PFSK-1 (cell line): ENCODE results near the gene SMAD1.

Experiments used
- POLR2AphosphoS5 ChIP-seq: IDR thresholded peaks from 2 replicates; pipeline ENCODE4 v1.6.1; 2012; ENCODE audit warnings: low read depth, mild to moderate bottlenecking, control low read depth, low read length, moderate library complexity
- SIN3A ChIP-seq: IDR thresholded peaks from 2 replicates; pipeline ENCODE4 v1.6.1; 2012; ENCODE audit warnings: mild to moderate bottlenecking, low read length, moderate library complexity, borderline replicate concordance; ENCODE audit not compliant: insufficient read depth
- TAF1 ChIP-seq: IDR thresholded peaks from 2 replicates; pipeline ENCODE4 v1.6.1; 2012; ENCODE audit warnings: low read length, control low read depth, borderline replicate concordance; ENCODE audit not compliant: insufficient read depth

GRCh38 chr4:145564540-145564939 lies 82.9 kb downstream of the SMAD1 start:
- TF ChIP-seq TAF1 (no peak), POLR2AphosphoS5 (no peak), SIN3A (no peak)
